Endothelial cell of umbilical vein (primary cell): ENCODE measurements around the gene JAML. TPM values are rescaled to one million over a fixed set of nuclear protein-coding genes. Genes with fewer than 3 reads are reported as not detected.

ENCODE experiments used
- BruUV-seq: library from RNA; stranded (reverse); fragments of 400-500 nt; replicated peaks from 2 replicates; lab custom pipeline; 2021; lab: Mats Ljungman, UMichigan
- CTCF ChIA-PET: fragments of 300-600, 350-600 bp; sonication (Branson Sonifier 250); formaldehyde crosslinking; loops from one replicate; lab custom pipeline; 2021; ENCODE audit warnings: antibody characterized with exemption, inconsistent platforms; lab: Charles Lee
- POLR2A ChIA-PET: fragments of 300-600, 350-600 bp; sonication (Branson Sonifier 250); formaldehyde crosslinking; loops from one replicate; lab custom pipeline; 2021; ENCODE audit warnings: antibody characterized with exemption, inconsistent platforms; lab: Charles Lee
- DNase-seq: peaks from one replicate; pipeline ENCODE4 v3.0.0-alpha.2; 2011; ENCODE audit warnings: low read depth, low spot score
- FAIRE-seq: peaks from 2 replicates; lab custom pipeline; 2011; peaks lifted over from hg19 to GRCh38; lab: Jason Lieb, UNC
- H2AFZ ChIP-seq: 2 replicates; pipeline ENCODE4 v1.6.0; 2012; ENCODE audit warnings: low read depth, low read length, control low read depth, inconsistent platforms
- H3K27ac ChIP-seq: 2 replicates; pipeline ENCODE4 v1.5.1; 2011; ENCODE audit warnings: low read depth, mild to moderate bottlenecking, control low read depth, low read length, moderate library complexity; ENCODE audit not compliant: insufficient read depth
- H3K27me3 ChIP-seq, 2 experiments: 2 replicates each; pipeline versions ENCODE4 v1.6.0 to v1.6.1; 2011; ENCODE audit warnings: low read length in 2 of 2, mixed read lengths in 1 of 2; ENCODE audit not compliant: control insufficient read depth in 2 of 2, insufficient read depth in 2 of 2
- H3K36me3 ChIP-seq, 2 experiments: 2 replicates in 1 of 2; 3 replicates in 1 of 2; pipeline ENCODE4 v1.5.1; 2011; ENCODE audit warnings: low read length in 2 of 2, mild to moderate bottlenecking in 1 of 2, moderate library complexity in 1 of 2; ENCODE audit not compliant: control insufficient read depth in 2 of 2, insufficient read depth in 2 of 2; ENCODE audit errors: extremely low read depth in 1 of 2
- H3K4me1 ChIP-seq: 3 replicates; pipeline ENCODE4 v1.5.1; 2011; ENCODE audit warnings: mild to moderate bottlenecking, low read length; ENCODE audit not compliant: control insufficient read depth, insufficient read depth; ENCODE audit errors: extremely low read depth
- H3K4me2 ChIP-seq: 2 replicates; pipeline ENCODE4 v1.6.1; 2011; ENCODE audit warnings: low read length, control low read depth, mixed read lengths; ENCODE audit not compliant: insufficient read depth
- H3K4me3 ChIP-seq, 3 experiments: fragments of 200-600 bp in 1 of 3; sonication (generic), shearing (Covaris generic) in 1 of 3; replicated peaks in 1 of 3; 2 replicates each; pipeline ENCODE4 v1.5.1; 2011 to 2016; ENCODE audit warnings: control low read depth in 3 of 3, low read length in 3 of 3, mild to moderate bottlenecking in 2 of 3, inconsistent platforms in 1 of 3, low read depth in 1 of 3, moderate library complexity in 1 of 3; ENCODE audit not compliant: insufficient read depth in 1 of 3
- H3K79me2 ChIP-seq: 2 replicates; pipeline ENCODE4 v1.6.0; 2012; ENCODE audit warnings: low read length, inconsistent platforms; ENCODE audit not compliant: control insufficient read depth, insufficient read depth
- H3K9ac ChIP-seq: replicated peaks from 2 replicates; pipeline ENCODE3; 2011; ENCODE audit warnings: low read length, control low read depth; ENCODE audit not compliant: insufficient read depth; ENCODE audit errors: extremely low read depth
- H3K9me1 ChIP-seq: replicated peaks from 3 replicates; pipeline ENCODE4 v1.6.0; 2011; ENCODE audit warnings: mild to moderate bottlenecking, low read length; ENCODE audit not compliant: control insufficient read depth, insufficient read depth; ENCODE audit errors: extremely low read depth
- H3K9me3 ChIP-seq: replicated peaks from 2 replicates; pipeline ENCODE4 v1.5.1; 2012; ENCODE audit warnings: low read length, inconsistent platforms; ENCODE audit not compliant: control insufficient read depth, insufficient read depth
- H4K20me1 ChIP-seq: replicated peaks from 2 replicates; pipeline ENCODE3; 2011; ENCODE audit warnings: mild to moderate bottlenecking, low read length; ENCODE audit not compliant: control insufficient read depth, insufficient read depth; ENCODE audit errors: extremely low read depth
- CTCF ChIP-seq, 2 donors: IDR thresholded peaks; 1 replicate in 1 of 2; 2 replicates in 1 of 2; pipeline ENCODE4 v1.5.1; 2011; ENCODE audit warnings: low read length in 2 of 2, mild to moderate bottlenecking in 2 of 2, moderate library complexity in 2 of 2, control low read depth in 1 of 2, inconsistent platforms in 1 of 2, low read depth in 1 of 2; ENCODE audit not compliant: insufficient read depth in 1 of 2; ENCODE audit errors: extremely low read depth in 1 of 2
- EZH2 ChIP-seq: IDR thresholded peaks from 2 replicates; pipeline ENCODE4 v1.6.1; 2012; ENCODE audit warnings: borderline replicate concordance, low read depth, mild to moderate bottlenecking, moderate library complexity, low read length, inconsistent platforms; ENCODE audit not compliant: severe bottlenecking
- FOS ChIP-seq: IDR thresholded peaks from 2 replicates; pipeline ENCODE4 v1.6.1; 2011; ENCODE audit warnings: mild to moderate bottlenecking, low read length, moderate library complexity, borderline replicate concordance; ENCODE audit not compliant: insufficient read depth
- GATA2 ChIP-seq: IDR thresholded peaks from 2 replicates; pipeline ENCODE4 v1.7.0; 2011; ENCODE audit warnings: low read depth, mild to moderate bottlenecking, moderate library complexity, mixed read lengths, low read length; ENCODE audit not compliant: insufficient read length, insufficient read depth
- JUN ChIP-seq: IDR thresholded peaks from 2 replicates; pipeline ENCODE4 v1.6.1; 2011; ENCODE audit warnings: borderline replicate concordance, low read depth; ENCODE audit not compliant: insufficient read length, insufficient read depth
- MAX ChIP-seq: IDR thresholded peaks from 2 replicates; pipeline ENCODE4 v1.6.1; 2011; ENCODE audit not compliant: insufficient read depth, insufficient read length
- MYC ChIP-seq: IDR thresholded peaks from one replicate; pipeline ENCODE4 v1.6.1; 2011; ENCODE audit warnings: mild to moderate bottlenecking, low read depth, low read length
- POLR2A ChIP-seq: IDR thresholded peaks from 2 replicates; pipeline ENCODE4 v1.6.1; 2012; ENCODE audit warnings: low read depth, mild to moderate bottlenecking, control low read depth, low read length
- POLR2AphosphoS5 ChIP-seq: IDR thresholded peaks from 2 replicates; pipeline ENCODE4 v1.6.1; 2012; ENCODE audit warnings: low read depth, mild to moderate bottlenecking, control low read depth, low read length, moderate library complexity; ENCODE audit not compliant: insufficient read depth
- dilution Hi-C: fragments of 300-500 bp; cut with MboI; formaldehyde crosslinking; loops from one replicate; pipeline ENCODE4 v1.15.0; 2019; ENCODE audit warnings: low sequenced_read_pairs; ENCODE audit not compliant: extremely low pct_ligation_motif_present
- intact Hi-C: fragments of 100-400 bp; cut with micrococcal nuclease; formaldehyde crosslinking; loops from one replicate; pipeline ENCODE4 v1.10.0; 2022
- polyA plus RNA-seq, 4 experiments: library from polyadenylated mRNA; depleted of rRNA in 3 of 4; stranded (reverse) in 3 of 4; unstranded in 1 of 4; fragments of >200 nt; gene quantifications; 2 replicates each; pipeline versions ENCODE4 v1.2.1 to v1.2.3, GENCODE V29; 2011 to 2012; ENCODE audit warnings: missing spikeins in 1 of 4
- total RNA-seq: library from RNA; stranded (reverse); gene quantifications from 2 replicates; pipeline ENCODE4 v1.2.3, GENCODE V29; 2021

The JAML gene
- total and polyA plus RNA-seq, 2 donors (not counting 3 experiments of a cell fraction or from before 2014, with no cell fraction given) = 0.04 to 0.35 TPM

DNA sequence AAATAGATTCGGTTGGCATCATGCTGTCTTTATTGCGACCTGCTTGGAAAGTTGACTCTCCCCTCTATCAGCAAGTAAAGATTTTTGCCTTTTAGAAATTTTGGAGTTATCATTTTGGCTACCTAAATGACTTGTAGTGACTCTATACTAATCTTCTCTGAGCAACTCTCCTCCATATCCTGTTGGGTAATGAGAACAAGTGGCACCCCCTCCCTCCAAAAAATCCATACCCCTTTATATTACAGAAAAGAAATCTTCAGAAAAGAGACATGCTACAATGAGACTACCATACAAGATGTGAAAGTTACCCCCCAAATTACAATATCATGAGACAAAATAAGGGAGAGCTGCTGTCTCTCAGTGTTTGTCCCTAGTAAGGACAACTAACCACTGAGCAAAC is 1.2 kb downstream of the JAML start:
- no peak overlapping the region for H2AFZ ChIP-seq
- no peaks in the 10 kb centered on the region for H3K9me3 ChIP-seq
- H3K4me2 ChIP-seq = no peak overlapping the region
- no peaks in the 10 kb centered on the region for H4K20me1 ChIP-seq
- H3K4me3 ChIP-seq = no peak overlapping the region
- H3K36me3 ChIP-seq = no peaks in the 10 kb centered on the region
- peaks cover 4 to 9% of the 10 kb centered on the region in 2 experiments for H3K27me3 ChIP-seq
- CTCF ChIA-PET = interaction anchor here (1.6 kb wide), 1 partner anchor 25 kb away, joined by 7 read pairs; no protein-coding TSS in a partner anchor
- TF ChIP-seq POLR2AphosphoS5 = no peak
- no peak for TF ChIP-seq FOS
- no peak for TF ChIP-seq GATA2
- TF ChIP-seq EZH2 = no peak
- TF ChIP-seq POLR2A = no peak
- BruUV-seq = no TSS peak
- DNase-seq = no peak
- no peak overlapping the region for H3K27ac ChIP-seq
- POLR2A ChIA-PET = no interaction called here
- no peaks in the 10 kb centered on the region for H3K79me2 ChIP-seq
- intact Hi-C loops = no loop called here
- H3K9me1 ChIP-seq = no peaks in the 10 kb centered on the region
- no peak overlapping the region for H3K9ac ChIP-seq
- FAIRE-seq = no peak
- dilution Hi-C loops = no loop called here
- H3K4me1 ChIP-seq = peaks cover 7% of the 10 kb centered on the region

DNA sequence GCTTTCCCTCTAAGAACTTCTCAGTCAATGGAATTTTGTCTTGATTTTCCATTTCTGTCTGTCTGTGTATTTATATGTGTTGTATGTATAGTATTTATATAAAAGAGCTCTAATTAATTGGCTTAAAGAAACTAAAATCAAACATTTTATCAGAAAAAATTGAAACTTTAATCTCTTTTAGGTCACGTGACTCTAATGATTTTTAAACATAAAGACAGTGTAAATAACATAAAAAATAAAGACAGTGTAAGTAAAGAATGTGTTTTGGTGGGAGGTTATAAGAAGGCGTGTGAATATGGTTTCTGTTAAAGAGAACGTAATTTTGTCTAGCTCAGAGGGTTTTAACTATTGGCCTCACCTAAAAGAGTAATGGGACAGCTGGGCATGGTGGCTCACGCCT is 2.4 kb downstream of the JAML start:
- Histone ChIP-seq H4K20me1 (no peaks in the 10 kb centered on the region), H3K9ac (no peak overlapping the region), H2AFZ (no peak overlapping the region), H3K27ac (no peak overlapping the region), H3K9me1 (no peaks in the 10 kb centered on the region), H3K36me3 (no peaks in the 10 kb centered on the region), H3K79me2 (no peaks in the 10 kb centered on the region), H3K4me1 (no peaks in the 10 kb centered on the region), H3K9me3 (no peaks in the 10 kb centered on the region), H3K4me3 (no peak overlapping the region), H3K4me2 (no peak overlapping the region), H3K27me3 (peaks cover 4 to 10% of the 10 kb centered on the region in 2 experiments)
- dilution Hi-C loops = no loop called here
- no peak for TF ChIP-seq CTCF (IDR thresholded peaks at IDR 0.05; ENCODE audit: extremely low read depth in 1 of 2, insufficient read depth in 1 of 2, low read depth in 1 of 2, low read length in 2 of 2)
- no peak for TF ChIP-seq POLR2A
- TF ChIP-seq POLR2AphosphoS5 = no peak
- no peak for TF ChIP-seq GATA2
- no peak for TF ChIP-seq MAX
- TF ChIP-seq MYC = no peak
- TF ChIP-seq JUN = no peak
- TF ChIP-seq EZH2 = no peak
- TF ChIP-seq FOS = no peak
- no peak for FAIRE-seq
- ChIA-PET CTCF (interaction anchor here (1.0 to 2.1 kb wide), 3 partner anchors 13 to 73 kb away, joined by 3 to 14 read pairs (median 4); no protein-coding TSS in a partner anchor), POLR2A (no interaction called here)
- DNase-seq = no peak
- BruUV-seq = no TSS peak
- intact Hi-C loops = no loop called here
